Measurements from ENCODE around the gene CUL9. TPM values are rescaled to one million over a fixed set of nuclear protein-coding genes. Genes with fewer than 3 reads are reported as not detected.
A peak's percentile ranks its signal among the peaks of the same experiment; 100 is the strongest.

Gene CUL9
- total and polyA plus RNA-seq, 2 donors from 2014 or later, result 34.7 to 47.3 TPM

DNA sequence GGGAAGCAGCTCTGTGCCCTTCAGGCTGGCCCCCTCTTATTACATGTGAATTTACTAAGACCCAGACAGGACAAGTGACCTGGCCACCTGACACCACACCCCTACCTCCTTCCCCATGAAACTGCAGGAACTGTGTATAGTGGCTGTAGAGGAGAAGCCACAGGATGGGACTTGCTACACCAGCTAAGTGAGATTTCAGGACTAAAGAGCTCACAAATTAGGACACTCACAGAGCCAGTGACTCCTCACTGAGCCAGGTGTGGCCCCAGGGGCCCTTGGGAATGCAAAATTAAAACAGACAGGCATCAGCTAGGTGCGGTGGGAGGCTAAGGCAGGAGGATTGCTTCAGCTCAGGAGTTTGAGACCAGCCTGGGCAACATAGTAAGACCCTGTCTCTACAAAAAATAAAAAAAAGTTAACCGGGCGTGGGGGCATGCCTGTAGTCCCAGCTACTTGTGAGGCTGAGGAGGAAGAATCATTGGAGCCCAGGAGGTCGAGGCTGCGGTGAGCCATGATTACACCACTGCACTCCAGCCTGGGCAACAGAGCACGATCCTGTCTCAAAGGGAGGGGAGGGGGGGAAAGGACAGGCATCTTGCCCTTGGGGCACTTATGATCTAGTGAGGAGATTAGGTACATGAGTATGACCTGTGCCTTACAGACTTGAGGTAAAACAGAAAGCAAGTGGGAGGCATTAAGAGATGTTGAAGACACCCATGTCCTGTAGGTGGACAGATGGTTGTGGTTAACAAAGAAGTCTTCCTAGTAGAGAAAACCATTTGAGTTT lies 34.1 kb upstream of the CUL9 start:
- Histone ChIP-seq H3K36me3 (ENCODE audit: control insufficient read depth in 2 of 3, insufficient read depth in 3 of 3, low read length in 3 of 3) (peaks cover 0 to 8% (median 0%) of the 10 kb centered on the region in 3 donors), H3K27ac (ENCODE audit: low read depth in 2 of 2, low read length in 2 of 2) (no peak overlapping the region), H3K27me3 (ENCODE audit: control insufficient read depth, insufficient read depth, low read length) (no peaks in the 10 kb centered on the region), H3K4me1 (ENCODE audit: control insufficient read depth in 2 of 3, insufficient read depth in 2 of 3, low read depth in 1 of 3, low read length in 3 of 3) (peaks cover 0 to 7% (median 3%) of the 10 kb centered on the region in 3 donors), H3K4me3 (ENCODE audit: low read length in 3 of 3) (no peak overlapping the region), H3K9ac (ENCODE audit: low read length in 3 of 3) (no peak overlapping the region), H3K9me3 (ENCODE audit: control insufficient read depth in 2 of 3, insufficient read depth in 1 of 3, low read length in 3 of 3) (no peaks in the 10 kb centered on the region)
- no peak for FAIRE-seq
- intact Hi-C loops (cut with DNase I), result no loop called here
- peak in 1 of 5 donors; percentile 22 for DNase-seq
- TF ChIP-seq CTCF (IDR thresholded peaks at IDR 0.05; ENCODE audit: borderline replicate concordance, extremely low read depth, insufficient read depth), result no peak

DNA sequence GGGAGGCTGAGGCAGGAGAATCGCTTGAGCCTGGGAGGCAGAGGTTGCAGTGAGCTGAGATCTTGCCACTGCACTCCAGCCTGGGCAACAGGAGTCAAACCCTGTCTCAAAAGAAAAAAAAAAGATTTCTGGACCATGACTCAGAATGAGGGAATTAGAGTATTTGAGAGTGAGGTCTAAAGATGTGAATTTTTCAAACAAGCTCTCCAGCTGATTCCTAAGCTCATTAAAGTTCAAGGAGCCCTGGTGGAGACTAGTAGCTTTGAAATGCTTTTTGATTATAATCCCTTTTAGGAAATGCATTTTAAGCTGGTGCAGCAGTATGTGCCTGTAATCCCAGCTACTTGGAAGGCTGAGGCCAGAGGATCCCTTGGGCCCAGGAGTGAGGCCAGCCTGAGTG lies 32.7 kb upstream of the CUL9 start:
- Histone ChIP-seq H3K36me3 (ENCODE audit: control insufficient read depth in 2 of 3, insufficient read depth in 3 of 3, low read length in 3 of 3) (peaks cover 0 to 8% (median 0%) of the 10 kb centered on the region in 3 donors), H3K9ac (ENCODE audit: low read length in 3 of 3) (no peak overlapping the region), H3K27ac (ENCODE audit: low read depth in 2 of 2, low read length in 2 of 2) (no peak overlapping the region), H3K4me1 (ENCODE audit: control insufficient read depth in 2 of 3, insufficient read depth in 2 of 3, low read depth in 1 of 3, low read length in 3 of 3) (no peaks in the 10 kb centered on the region), H3K9me3 (ENCODE audit: control insufficient read depth in 2 of 3, insufficient read depth in 1 of 3, low read length in 3 of 3) (no peaks in the 10 kb centered on the region), H3K4me3 (ENCODE audit: low read length in 3 of 3) (no peak overlapping the region), H3K27me3 (ENCODE audit: control insufficient read depth, insufficient read depth, low read length) (no peaks in the 10 kb centered on the region)
- intact Hi-C loops (cut with DNase I), result no loop called here
- no peak for TF ChIP-seq CTCF (IDR thresholded peaks at IDR 0.05; ENCODE audit: borderline replicate concordance, extremely low read depth, insufficient read depth)
- DNase-seq (no peak), FAIRE-seq (no peak)

GRCh38 chr6:43150051-43150751 lies 31.8 kb upstream of the CUL9 start:
- Histone ChIP-seq H3K9me3 (ENCODE audit: control insufficient read depth in 2 of 3, insufficient read depth in 1 of 3, low read length in 3 of 3) (no peaks in the 10 kb centered on the region), H3K4me1 (ENCODE audit: control insufficient read depth in 2 of 3, insufficient read depth in 2 of 3, low read depth in 1 of 3, low read length in 3 of 3) (no peaks in the 10 kb centered on the region), H3K9ac (ENCODE audit: low read length in 3 of 3) (no peak overlapping the region), H3K27me3 (ENCODE audit: control insufficient read depth, insufficient read depth, low read length) (no peaks in the 10 kb centered on the region), H3K27ac (ENCODE audit: low read depth in 2 of 2, low read length in 2 of 2) (no peak overlapping the region), H3K4me3 (ENCODE audit: low read length in 3 of 3) (no peak overlapping the region), H3K36me3 (ENCODE audit: control insufficient read depth in 2 of 3, insufficient read depth in 3 of 3, low read length in 3 of 3) (peaks cover 0 to 5% (median 0%) of the 10 kb centered on the region in 3 donors)
- no peak for TF ChIP-seq CTCF (IDR thresholded peaks at IDR 0.05; ENCODE audit: borderline replicate concordance, extremely low read depth, insufficient read depth)
- intact Hi-C loops (cut with DNase I), result no loop called here
- FAIRE-seq, result no peak
- DNase-seq, result no peak

Data from kidney (tissue), 14 donors.